ENCODE measurements around the gene WDR5. TPM values are rescaled to one million over a fixed set of nuclear protein-coding genes. Genes with fewer than 3 reads are reported as not detected.
A peak's percentile ranks its signal among the peaks of the same experiment; 100 is the strongest.

The WDR5 gene
- total and polyA plus RNA-seq, 3 experiments from 2014 or later = 16.4 to 64.3 (median 62.2) TPM

- Histone ChIP-seq H3K36me3 (ENCODE audit: insufficient read depth, low read length) (no peaks in the 10 kb centered on the region), H3K27me3 (ENCODE audit: insufficient read depth, low read length, poor library complexity, severe bottlenecking) (no peaks in the 10 kb centered on the region), H3K9me3 (ENCODE audit: low read length) (no peaks in the 10 kb centered on the region), H3K27ac (ENCODE audit: low read depth, low read length) (no peak overlapping the region), H3K4me3 (ENCODE audit: low read length) (no peak overlapping the region), H3K4me1 (ENCODE audit: insufficient read depth, low read length) (peaks cover 19% of the 10 kb centered on the region)
- no peak for DNase-seq
- Mint-ChIP-seq H3K9me3 (peaks cover 0 to 2% (median 0%) of the 10 kb centered on the region in 5 donors), H3K4me1 (peaks cover 33 to 40% (median 40%) of the 10 kb centered on the region in 3 donors), H3K36me3 (peaks cover 0 to 3% (median 0%) of the 10 kb centered on the region in 3 donors), H3K27ac (peak overlapping the region in 1 of 8 donors; percentile 68), H3K27me3 (no peaks in the 10 kb centered on the region), H3K4me3 (no peak overlapping the region)
- CTCF ChIA-PET = interaction anchor here (1.6 to 1.8 kb wide), 2 partner anchors 8 to 265 kb away, joined by 7 to 12 read pairs; no protein-coding TSS in a partner anchor
- POLR2A ChIA-PET = no interaction called here
These were observed 42.5 kb downstream of the WDR5 start for GRCh38 chr9:134178394-134178767.

- Mint-ChIP-seq H3K9me3 (peaks cover 0 to 2% (median 0%) of the 10 kb centered on the region in 5 donors), H3K4me3 (peak overlapping the region in 3 of 7 donors; percentile 39 to 50 (median 47)), H3K27ac (peak overlapping the region; percentile 26 to 82 (median 70)), H3K27me3 (no peaks in the 10 kb centered on the region), H3K4me1 (peaks cover 33 to 40% (median 40%) of the 10 kb centered on the region in 3 donors), H3K36me3 (peaks cover 0 to 3% (median 0%) of the 10 kb centered on the region in 3 donors)
- H3K27me3 ChIP-seq (ENCODE audit: insufficient read depth, low read length, poor library complexity, severe bottlenecking) = no peaks in the 10 kb centered on the region
- ChIA-PET CTCF (interaction anchor here (1.6 to 1.8 kb wide), 2 partner anchors 8 to 264 kb away, joined by 7 to 12 read pairs; no protein-coding TSS in a partner anchor), POLR2A (no interaction called here)
- peaks cover 19% of the 10 kb centered on the region for H3K4me1 ChIP-seq (ENCODE audit: insufficient read depth, low read length)
- H3K4me3 ChIP-seq (ENCODE audit: low read length) = no peak overlapping the region
- peak in 1 of 5 donors; percentile 38 for DNase-seq
- H3K27ac ChIP-seq (ENCODE audit: low read depth, low read length) = no peak overlapping the region
- H3K9me3 ChIP-seq (ENCODE audit: low read length) = no peaks in the 10 kb centered on the region
- H3K36me3 ChIP-seq (ENCODE audit: insufficient read depth, low read length) = no peaks in the 10 kb centered on the region
These were observed 43.1 kb downstream of the WDR5 start for GRCh38 chr9:134178768-134179551.

GRCh38 chr9:134179595-134179917 lies 43.7 kb downstream of the WDR5 start:
- Mint-ChIP-seq H3K36me3 (peaks cover 0 to 3% (median 0%) of the 10 kb centered on the region in 3 donors), H3K4me1 (peaks cover 33 to 40% (median 40%) of the 10 kb centered on the region in 3 donors), H3K27ac (peak overlapping the region in 7 of 8 donors; percentile 26 to 82 (median 58)), H3K9me3 (peaks cover 0 to 2% (median 0%) of the 10 kb centered on the region in 5 donors), H3K27me3 (no peaks in the 10 kb centered on the region), H3K4me3 (peak overlapping the region in 4 of 7 donors; percentile 39 to 70 (median 47))
- CTCF ChIA-PET = interaction anchor here (1.6 to 1.8 kb wide), 2 partner anchors 9 to 263 kb away, joined by 7 to 12 read pairs; no protein-coding TSS in a partner anchor
- peak in 1 of 5 donors; percentile 22 for DNase-seq
- H3K27me3 ChIP-seq (ENCODE audit: insufficient read depth, low read length, poor library complexity, severe bottlenecking) = no peaks in the 10 kb centered on the region
- POLR2A ChIA-PET = no interaction called here
- peaks cover 19% of the 10 kb centered on the region for H3K4me1 ChIP-seq (ENCODE audit: insufficient read depth, low read length)
- H3K4me3 ChIP-seq (ENCODE audit: low read length) = no peak overlapping the region
- H3K36me3 ChIP-seq (ENCODE audit: insufficient read depth, low read length) = no peaks in the 10 kb centered on the region
- no peaks in the 10 kb centered on the region for H3K9me3 ChIP-seq (ENCODE audit: low read length)
- H3K27ac ChIP-seq (ENCODE audit: low read depth, low read length) = no peak overlapping the region

GRCh38 chr9:134179918-134180785 lies 44.3 kb downstream of the WDR5 start:
- Mint-ChIP-seq H3K4me3 (peak overlapping the region in 4 of 7 donors; percentile 31 to 70 (median 47)), H3K27ac (peak overlapping the region in 6 of 8 donors; percentile 44 to 88 (median 71)), H3K9me3 (peaks cover 0 to 2% (median 0%) of the 10 kb centered on the region in 5 donors), H3K36me3 (peaks cover 0 to 3% (median 0%) of the 10 kb centered on the region in 3 donors), H3K4me1 (peaks cover 33 to 40% (median 40%) of the 10 kb centered on the region in 3 donors), H3K27me3 (no peaks in the 10 kb centered on the region)
- POLR2A ChIA-PET = no interaction called here
- no peak overlapping the region for H3K4me3 ChIP-seq (ENCODE audit: low read length)
- H3K27me3 ChIP-seq (ENCODE audit: insufficient read depth, low read length, poor library complexity, severe bottlenecking) = no peaks in the 10 kb centered on the region
- no peaks in the 10 kb centered on the region for H3K36me3 ChIP-seq (ENCODE audit: insufficient read depth, low read length)
- peaks cover 19% of the 10 kb centered on the region for H3K4me1 ChIP-seq (ENCODE audit: insufficient read depth, low read length)
- H3K27ac ChIP-seq (ENCODE audit: low read depth, low read length) = no peak overlapping the region
- CTCF ChIA-PET = interaction anchor here (0.9 to 1.8 kb wide), 3 partner anchors 9 to 263 kb away, joined by 5 to 12 read pairs (median 7); no protein-coding TSS in a partner anchor
- H3K9me3 ChIP-seq (ENCODE audit: low read length) = no peaks in the 10 kb centered on the region
- DNase-seq = peak in 1 of 5 donors; percentile 26

GRCh38 chr9:134180786-134181647 lies 45.1 kb downstream of the WDR5 start:
- POLR2A ChIA-PET = no interaction called here
- H3K9me3 ChIP-seq (ENCODE audit: low read length) = no peaks in the 10 kb centered on the region
- no peak overlapping the region for H3K4me3 ChIP-seq (ENCODE audit: low read length)
- H3K9me3 Mint-ChIP-seq = peaks cover 0 to 2% (median 0%) of the 10 kb centered on the region in 5 donors
- peak overlapping the region; percentile 31 to 82 (median 71) for H3K4me3 Mint-ChIP-seq
- no peaks in the 10 kb centered on the region for H3K36me3 ChIP-seq (ENCODE audit: insufficient read depth, low read length)
- H3K27me3 ChIP-seq (ENCODE audit: insufficient read depth, low read length, poor library complexity, severe bottlenecking) = no peaks in the 10 kb centered on the region
- peak overlapping the region in 5 of 8 donors; percentile 64 to 84 (median 79) for H3K27ac Mint-ChIP-seq
- DNase-seq = no peak
- H3K4me1 Mint-ChIP-seq = peaks cover 40 to 49% (median 48%) of the 10 kb centered on the region in 3 donors
- H3K36me3 Mint-ChIP-seq = peaks cover 0 to 3% (median 0%) of the 10 kb centered on the region in 3 donors
- CTCF ChIA-PET = interaction anchor here (0.8 to 1.0 kb wide), 3 partner anchors 10 to 11 kb away, joined by 3 to 5 read pairs (median 3); no protein-coding TSS in a partner anchor
- H3K27me3 Mint-ChIP-seq = no peaks in the 10 kb centered on the region
- no peak overlapping the region for H3K27ac ChIP-seq (ENCODE audit: low read depth, low read length)
- peaks cover 27% of the 10 kb centered on the region for H3K4me1 ChIP-seq (ENCODE audit: insufficient read depth, low read length)

- Mint-ChIP-seq H3K4me1 (peaks cover 43 to 55% (median 54%) of the 10 kb centered on the region in 3 donors), H3K36me3 (peaks cover 0 to 3% (median 0%) of the 10 kb centered on the region in 3 donors), H3K4me3 (peak overlapping the region; percentile 25 to 82 (median 71)), H3K27ac (peak overlapping the region in 7 of 8 donors; percentile 46 to 86 (median 78)), H3K9me3 (peaks cover 0 to 2% (median 0%) of the 10 kb centered on the region in 5 donors), H3K27me3 (no peaks in the 10 kb centered on the region)
- ChIA-PET CTCF (interaction anchor here (0.8 to 1.0 kb wide), 2 partner anchors 9 to 11 kb away, joined by 3 read pairs; no protein-coding TSS in a partner anchor), POLR2A (no interaction called here)
- peaks cover 28% of the 10 kb centered on the region for H3K4me1 ChIP-seq (ENCODE audit: insufficient read depth, low read length)
- H3K4me3 ChIP-seq (ENCODE audit: low read length) = no peak overlapping the region
- no peaks in the 10 kb centered on the region for H3K27me3 ChIP-seq (ENCODE audit: insufficient read depth, low read length, poor library complexity, severe bottlenecking)
- no peaks in the 10 kb centered on the region for H3K9me3 ChIP-seq (ENCODE audit: low read length)
- no peaks in the 10 kb centered on the region for H3K36me3 ChIP-seq (ENCODE audit: insufficient read depth, low read length)
- DNase-seq = peak in 1 of 5 donors; percentile 27
- no peak overlapping the region for H3K27ac ChIP-seq (ENCODE audit: low read depth, low read length)
These were observed 45.8 kb downstream of the WDR5 start for GRCh38 chr9:134181648-134182034.

- peaks cover 0 to 2% (median 0%) of the 10 kb centered on the region in 5 donors for H3K9me3 Mint-ChIP-seq
- Histone ChIP-seq H3K36me3 (ENCODE audit: insufficient read depth, low read length) (no peaks in the 10 kb centered on the region), H3K27ac (ENCODE audit: low read depth, low read length) (no peak overlapping the region), H3K4me3 (ENCODE audit: low read length) (no peak overlapping the region), H3K27me3 (ENCODE audit: insufficient read depth, low read length, poor library complexity, severe bottlenecking) (no peaks in the 10 kb centered on the region), H3K9me3 (ENCODE audit: low read length) (no peaks in the 10 kb centered on the region), H3K4me1 (ENCODE audit: insufficient read depth, low read length) (peaks cover 28% of the 10 kb centered on the region)
- CTCF ChIA-PET = no interaction called here
- peaks cover 44 to 55% (median 55%) of the 10 kb centered on the region in 3 donors for H3K4me1 Mint-ChIP-seq
- H3K27me3 Mint-ChIP-seq = no peaks in the 10 kb centered on the region
- POLR2A ChIA-PET = no interaction called here
- peaks cover 0 to 3% (median 0%) of the 10 kb centered on the region in 3 donors for H3K36me3 Mint-ChIP-seq
- no peak for DNase-seq
- peak overlapping the region in 7 of 8 donors; percentile 16 to 86 (median 79) for H3K27ac Mint-ChIP-seq
- peak overlapping the region; percentile 25 to 82 (median 75) for H3K4me3 Mint-ChIP-seq
These were observed 46.7 kb downstream of the WDR5 start for GRCh38 chr9:134182554-134183085.

Measured in CD8-positive, alpha-beta memory T cell (primary cell).